Measurements from ENCODE around the gene ADAD1. TPM values are rescaled to one million over a fixed set of nuclear protein-coding genes. Genes with fewer than 3 reads are reported as not detected.

ADAD1 gene
- total and polyA plus RNA-seq, 2 of the 4 experiments (the other 2 are of a cell fraction) = not detected

DNA sequence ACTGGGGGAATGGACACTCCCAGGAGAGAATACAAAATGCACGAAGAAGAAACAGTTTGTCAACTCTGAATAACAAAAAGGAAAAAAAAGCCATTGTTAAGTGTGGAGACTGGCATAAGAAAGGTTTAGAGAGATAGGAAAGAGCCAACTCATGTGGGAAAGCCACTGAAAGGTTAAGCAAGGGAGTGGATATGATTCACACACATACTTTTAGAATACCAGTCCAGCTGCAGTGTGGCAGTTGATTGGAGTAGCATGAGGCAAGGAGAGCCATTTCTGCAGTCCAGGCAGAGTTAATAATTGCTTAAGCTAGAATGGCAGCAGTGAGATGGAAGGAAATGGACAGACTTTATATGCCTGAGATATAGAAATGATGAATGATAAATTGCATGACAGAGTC is 36.9 kb upstream of the ADAD1 start:
- in situ Hi-C loops (cut with MboI; ENCODE audit: low sequenced_read_pairs) = no loop called here
- Histone ChIP-seq H3K4me3 (ENCODE audit: insufficient read depth, low read depth, low read length) (no peak overlapping the region), H2BK5ac (ENCODE audit: low read depth, low read length, poor library complexity, severe bottlenecking) (peak overlapping the region; percentile 75), H4K8ac (ENCODE audit: low read depth in 2 of 2, low read length in 2 of 2) (no peak overlapping the region), H3K79me1 (ENCODE audit: low read depth in 1 of 2, low read length in 2 of 2) (no peaks in the 10 kb centered on the region; a peak in 1 of 4 replicates), H3K9ac (ENCODE audit: low read depth, low read length) (no peak overlapping the region), H3K27me3 (ENCODE audit: control insufficient read depth, insufficient read depth, low read length) (no peaks in the 10 kb centered on the region), H2AK5ac (ENCODE audit: low read depth, low read length) (no peak overlapping the region), H3K4me1 (ENCODE audit: control insufficient read depth, insufficient read depth, low read length) (peaks cover 2% of the 10 kb centered on the region; the same call in 1 of the 2 replicates), H3K4me2 (ENCODE audit: low read depth, low read length) (peak overlapping the region; percentile 11; the same call in 1 of the 2 replicates), H3K36me3 (ENCODE audit: control insufficient read depth, insufficient read depth, low read length) (peaks cover 6% of the 10 kb centered on the region), H3K23ac (ENCODE audit: low read depth, low read length) (no peak overlapping the region), H3K27ac (ENCODE audit: insufficient read depth, low read length) (no peak overlapping the region), H4K20me1 (ENCODE audit: insufficient read depth, low read length) (no peaks in the 10 kb centered on the region; the same call in 1 of the 2 replicates), H3K4ac (ENCODE audit: low read depth, low read length) (no peak overlapping the region), H3K18ac (ENCODE audit: low read depth, low read length) (no peak overlapping the region), H4K91ac (ENCODE audit: insufficient read depth, low read depth, low read length) (no peak overlapping the region), H2AK9ac (replicated peaks; ENCODE audit: low read depth, low read length, poor library complexity) (no peak overlapping the region), H4K5ac (ENCODE audit: low read depth, low read length) (no peak overlapping the region), H3K56ac (ENCODE audit: extremely low read depth, insufficient read depth, low read length) (no peak overlapping the region), H2BK120ac (ENCODE audit: low read depth, low read length) (no peak overlapping the region), H3K9me1 (ENCODE audit: insufficient read depth, low read length) (no peaks in the 10 kb centered on the region), H3K9me3 (ENCODE audit: control insufficient read depth, insufficient read depth, low read length) (no peaks in the 10 kb centered on the region), H2BK20ac (ENCODE audit: low read depth, low read length) (no peak overlapping the region), H2BK15ac (ENCODE audit: low read depth, low read length) (no peak overlapping the region), H2AFZ (replicated peaks; ENCODE audit: low read length, poor library complexity) (no peak overlapping the region), H3K14ac (replicated peaks; ENCODE audit: low read depth, low read length) (0 out of 2 replicates have a peak overlapping the region, but pooled peaks have one; percentile 7)
- dilution Hi-C loops (cut with HindIII; ENCODE audit: low sequenced_read_pairs, unreplicated experiment) = no loop called here
- peak; percentile 86 for ATAC-seq (ENCODE audit: low read depth)
- ChIA-PET CTCF (no interaction called here), POLR2A (ENCODE audit: unreplicated experiment) (no interaction called here)
- WGBS, 2 experiments (ENCODE audit: extremely low coverage in 2 of 2, insufficient read length in 1 of 2) = no CpG with 5 or more reads among the region's 1 CpG
- intact Hi-C loops (cut with micrococcal nuclease) = no loop called here
- no TSS peak for BruUV-seq (replicated peaks)
- TF ChIP-seq NFE2L2 (IDR thresholded peaks at IDR 0.05; ENCODE audit: low read depth, low read length) = peak; percentile 70
- 0 out of 2 replicates have a peak, but pooled peaks have one; percentile 10 for TF ChIP-seq MAFK (IDR thresholded peaks at IDR 0.05; ENCODE audit: low read depth, low read length)
- TF ChIP-seq SMC3 (IDR thresholded peaks at IDR 0.05; ENCODE audit: low read depth, low read length) = no peak
- TF ChIP-seq FOS (IDR thresholded peaks at IDR 0.05; ENCODE audit: low read depth, low read length) = 0 out of 2 replicates have a peak, but pooled peaks have one; percentile 34
- TF ChIP-seq CTCF (conservative IDR thresholded peaks at IDR 0.05; ENCODE audit: low read depth, low read length) = no peak
- TF ChIP-seq CEBPB (IDR thresholded peaks at IDR 0.05; ENCODE audit: low read depth, low read length) = peak; percentile 88
- DNase-seq = peak; percentile 87
